ENCODE measurements around the gene IL16.

DNA sequence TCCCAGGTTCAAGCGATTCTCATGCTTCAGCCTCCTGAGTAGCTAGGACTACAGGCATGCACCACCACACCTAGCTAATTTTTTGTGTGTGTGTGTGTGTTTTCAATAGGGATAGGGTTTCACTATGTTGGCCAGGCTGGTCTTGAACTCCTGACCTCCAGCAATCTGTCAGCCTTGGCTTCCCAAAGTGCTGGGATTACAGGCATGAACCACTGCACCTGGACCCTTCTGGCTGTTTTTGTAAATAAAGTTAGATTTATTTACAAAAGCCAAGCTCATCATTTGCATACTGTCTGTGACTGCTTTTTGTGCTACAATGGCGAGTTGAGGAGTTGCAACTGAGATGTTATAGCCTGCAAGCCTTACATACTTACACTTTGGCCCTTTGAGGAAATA, 28.6 kb upstream of the IL16 start:
- TF ChIP-seq CTCF (conservative IDR thresholded peaks at IDR 0.05; ENCODE audit: low read length) (no peak), EZH2phosphoT487 (IDR thresholded peaks at IDR 0.05; ENCODE audit: borderline replicate concordance, low read depth, low read length) (no peak)

All from OCI-LY7 (cell line).